TTC549 (cell line): Measurements from ENCODE around the gene SEMA3C.
A peak's percentile ranks its signal among the peaks of the same experiment; 100 is the strongest.

Source experiments
- FAIRE-seq: peaks from 2 replicates; lab custom pipeline; 2012; peaks lifted over from hg19 to GRCh38; lab: Jason Lieb, UNC

Gene SEMA3C

DNA sequence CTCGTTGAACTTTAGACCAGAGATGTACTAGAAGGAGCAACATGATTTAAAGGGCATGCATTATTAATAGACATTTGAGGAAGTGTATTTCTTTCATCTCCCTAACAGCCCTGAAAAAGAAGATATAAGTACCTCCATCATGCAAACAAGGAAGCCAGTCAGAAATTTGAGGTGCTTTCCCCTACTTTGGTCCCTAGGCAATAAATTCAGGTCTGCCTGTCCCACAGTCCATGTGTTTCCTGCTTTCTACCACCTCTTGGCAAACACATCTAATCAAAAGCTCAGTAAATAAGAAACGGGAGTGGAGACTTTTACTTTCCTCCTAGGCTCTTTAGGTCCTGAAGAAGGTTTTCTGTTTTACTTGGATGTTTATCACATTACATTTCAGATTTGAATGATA, 5.2 kb upstream of the SEMA3C start:
- no peak for FAIRE-seq

DNA sequence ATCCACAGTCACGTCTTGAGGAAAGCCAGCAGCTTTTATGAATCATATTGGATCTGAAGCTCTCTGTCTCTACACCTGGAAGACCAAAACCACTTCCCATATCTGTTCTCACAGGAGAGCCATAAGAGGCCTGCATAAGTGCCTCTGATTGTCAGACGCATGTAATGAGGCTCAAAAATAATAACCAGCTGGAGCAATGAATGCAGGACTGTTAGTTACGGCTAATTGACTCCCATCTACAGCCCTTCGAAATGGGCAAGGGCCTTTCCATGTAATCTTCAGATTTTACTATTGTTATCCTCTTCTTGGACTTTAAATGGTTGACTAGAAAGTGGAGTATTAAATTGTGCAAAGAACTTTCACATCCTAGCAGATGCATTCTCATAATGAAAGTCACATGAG, 4.4 kb upstream of the SEMA3C start:
- FAIRE-seq = no peak

DNA sequence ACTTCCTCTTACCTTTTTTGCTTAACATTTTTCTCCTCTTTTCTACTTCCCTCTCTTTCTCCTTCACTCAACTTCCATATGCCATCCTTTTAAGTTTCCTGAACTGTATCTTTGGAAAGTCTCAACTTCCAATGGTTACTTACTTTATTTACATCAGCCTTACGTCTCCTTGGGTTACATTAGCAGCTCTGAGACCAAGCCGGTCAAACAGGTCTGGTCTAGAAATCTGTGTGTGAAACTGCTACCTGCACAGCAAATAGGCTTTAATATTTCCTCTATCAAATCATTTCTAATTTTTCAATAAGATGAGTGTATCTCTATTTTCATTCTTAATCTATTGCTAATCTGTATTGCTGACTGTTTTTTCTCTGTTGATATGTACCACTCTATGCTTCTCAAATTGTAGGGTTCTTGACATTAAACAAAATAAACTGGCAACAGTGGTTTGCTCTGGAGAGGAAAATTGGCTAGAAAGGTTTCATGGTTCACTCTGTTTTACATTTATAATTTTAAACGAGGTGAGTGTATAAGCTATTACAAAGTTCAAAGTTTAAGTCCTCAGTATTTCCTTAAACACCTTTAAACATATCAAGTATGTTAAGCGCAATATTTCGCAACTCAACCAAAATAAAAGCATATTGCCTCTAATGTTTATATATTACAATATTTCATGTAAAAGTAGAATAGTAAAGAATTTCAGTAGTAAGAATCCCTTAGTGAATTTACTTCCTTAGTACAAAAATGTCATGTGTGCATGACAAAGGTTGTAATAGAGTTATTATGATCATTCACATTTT, 3.6 kb upstream of the SEMA3C start:
- no peak for FAIRE-seq

DNA sequence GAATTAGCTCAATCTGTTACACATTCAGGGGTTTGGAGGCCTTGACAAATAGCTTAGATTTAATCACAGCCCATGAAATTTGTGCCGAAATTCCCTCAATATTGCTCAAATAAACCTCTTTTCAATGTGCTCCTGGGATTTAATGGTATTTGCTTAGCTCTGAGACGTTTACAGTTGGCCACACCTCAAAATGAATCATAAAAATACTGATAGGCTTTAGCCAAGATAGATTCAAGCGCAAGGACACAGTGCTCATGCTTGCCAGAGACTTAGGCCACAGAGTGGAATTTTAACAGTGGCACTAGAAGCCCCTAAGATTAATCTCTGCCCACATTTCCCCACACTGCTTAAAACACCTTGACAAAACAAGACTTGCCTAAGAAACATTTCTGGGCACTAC, 2.3 kb upstream of the SEMA3C start:
- no peak for FAIRE-seq

DNA sequence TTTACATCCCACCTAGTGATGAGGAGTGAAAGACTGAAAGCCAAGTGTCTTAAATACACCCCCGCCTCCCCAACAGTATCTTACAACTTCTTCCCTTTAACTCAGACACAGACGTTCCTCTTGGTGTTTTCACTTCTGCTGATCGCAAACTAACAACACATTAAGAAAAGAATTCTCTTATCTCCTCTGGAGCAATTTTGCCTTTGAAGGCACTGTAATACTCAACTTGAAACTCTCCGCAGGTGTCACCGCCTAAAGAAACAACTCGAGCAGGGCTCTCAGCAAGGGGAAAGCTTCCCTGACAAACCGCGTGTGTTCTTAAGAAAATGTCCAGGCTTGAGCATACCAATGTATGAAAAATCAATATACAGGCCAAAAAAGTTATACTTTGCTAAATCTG, 452 bp downstream of the SEMA3C start:
- no peak for FAIRE-seq

DNA sequence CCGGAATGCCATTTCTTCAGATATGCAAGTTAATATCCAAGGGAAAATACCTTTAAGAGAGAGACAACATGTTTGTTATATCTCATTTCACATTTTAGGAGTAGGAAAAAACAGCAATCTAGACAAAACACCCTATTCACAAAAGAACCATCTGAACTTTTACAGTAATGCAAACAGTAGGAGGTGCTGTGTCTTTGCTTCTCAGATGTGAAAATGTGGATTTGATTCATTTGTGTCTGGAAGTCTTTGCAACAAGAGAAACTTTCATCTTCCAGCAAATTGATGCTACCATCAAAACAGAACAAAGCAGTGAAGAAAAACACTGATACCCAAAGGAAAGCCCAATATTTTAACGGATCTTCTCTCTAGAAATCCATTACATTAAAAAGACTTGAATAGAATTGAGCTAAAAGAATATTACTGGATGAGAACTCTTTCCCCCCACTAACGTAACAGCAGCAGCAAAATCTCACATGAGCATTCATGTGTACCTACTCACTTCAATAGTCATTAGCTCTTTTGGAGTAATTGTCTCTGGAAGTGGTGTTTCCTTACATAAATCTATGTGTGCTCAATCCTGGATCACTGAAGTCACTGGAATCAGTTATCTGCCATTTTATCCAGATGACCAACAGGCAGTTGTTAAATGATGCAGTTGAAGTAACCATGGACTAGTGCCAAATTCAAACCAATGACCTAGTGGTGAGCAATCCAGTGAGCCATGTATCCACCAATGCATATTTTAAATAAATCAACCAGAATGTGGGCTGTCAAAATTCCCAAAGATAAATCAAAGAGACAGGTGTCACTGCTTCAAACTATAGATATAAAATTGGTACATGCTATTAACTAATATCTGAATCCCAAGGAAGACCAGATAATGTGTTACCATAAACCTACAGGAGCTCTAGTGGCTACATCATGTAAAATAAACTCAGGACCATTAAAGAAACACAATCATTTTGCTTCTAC, 1.8 kb downstream of the SEMA3C start:
- peak; percentile 81 for FAIRE-seq

DNA sequence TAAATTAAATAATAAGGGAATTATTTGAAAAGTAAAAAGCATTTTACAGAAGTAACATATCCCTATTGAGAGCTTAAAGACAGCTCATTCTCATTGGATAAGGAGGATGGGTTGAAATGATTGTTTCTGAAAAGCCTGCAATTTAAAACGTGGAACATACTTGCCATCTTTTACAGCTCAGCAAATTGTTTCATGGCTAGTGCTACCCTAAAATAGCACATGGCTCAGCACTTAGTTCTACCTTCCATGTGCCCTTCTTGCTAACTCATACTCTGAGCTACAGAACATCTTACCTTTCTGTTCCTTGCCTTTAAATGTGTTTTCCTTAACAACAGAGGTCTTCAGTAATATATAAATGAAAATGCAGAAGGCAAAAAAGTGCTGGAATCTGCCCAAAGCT, 8.6 kb downstream of the SEMA3C start:
- no peak for FAIRE-seq

DNA sequence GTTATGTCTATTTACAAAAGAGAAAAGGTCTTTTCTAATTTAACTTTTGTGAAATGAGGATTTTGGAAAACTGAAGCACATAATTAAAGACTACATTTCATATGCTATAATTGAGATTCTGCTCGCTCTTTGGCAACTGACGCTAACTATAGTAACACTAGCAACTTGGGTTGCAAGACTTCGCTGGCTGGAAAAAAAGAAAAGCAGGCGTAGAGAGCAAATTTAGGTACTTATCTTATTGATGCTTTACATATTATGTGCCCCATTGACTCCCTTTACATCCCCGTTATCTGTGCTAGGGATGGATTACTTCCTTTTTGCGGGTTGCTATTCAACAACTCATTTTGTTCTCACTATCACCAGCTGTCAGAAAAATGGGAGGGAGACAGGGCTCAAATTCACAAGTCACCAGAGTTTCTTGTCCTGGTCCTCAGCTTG, 10.5 kb downstream of the SEMA3C start:
- FAIRE-seq = no peak

DNA sequence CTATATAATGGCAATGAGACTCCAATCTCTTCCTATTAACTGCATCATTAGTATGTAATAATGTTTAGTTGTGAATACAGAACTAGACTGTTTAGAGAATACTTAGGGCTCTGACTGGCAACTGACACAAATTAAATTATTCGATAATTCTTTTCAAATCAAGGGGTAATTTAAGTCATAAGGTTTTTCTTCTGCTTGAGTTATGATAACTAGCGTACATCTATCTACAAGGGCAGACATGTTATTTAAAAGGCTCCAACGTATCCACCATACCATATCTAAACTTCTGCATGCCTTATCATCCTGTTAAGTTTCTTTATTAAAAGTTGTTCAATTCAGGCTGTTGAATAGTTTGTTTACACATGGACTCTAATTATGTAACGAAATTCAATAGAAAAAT, 11.2 kb downstream of the SEMA3C start:
- no peak for FAIRE-seq

DNA sequence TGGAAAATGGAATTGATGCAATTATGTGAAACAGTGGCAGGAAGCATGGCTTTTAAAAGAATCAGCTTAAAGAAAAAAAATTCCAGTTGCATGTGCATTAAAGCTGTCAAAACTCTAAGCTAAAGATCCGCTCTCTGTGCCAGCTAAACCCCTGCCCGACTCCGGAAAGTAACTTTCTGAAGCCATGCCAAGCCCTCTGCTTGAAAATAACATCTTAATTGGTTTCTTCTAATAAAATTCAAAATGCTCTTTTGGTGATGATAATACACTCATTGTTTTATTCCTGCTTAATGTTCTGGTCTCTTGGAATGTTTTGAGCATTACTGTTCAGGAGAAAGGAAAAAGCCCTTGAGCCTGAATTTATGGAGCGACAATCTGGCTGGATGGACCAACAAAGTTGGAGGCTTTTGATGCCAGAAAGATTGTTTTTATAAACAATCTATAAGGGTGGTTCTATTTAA, 11.7 kb downstream of the SEMA3C start:
- FAIRE-seq = no peak

DNA sequence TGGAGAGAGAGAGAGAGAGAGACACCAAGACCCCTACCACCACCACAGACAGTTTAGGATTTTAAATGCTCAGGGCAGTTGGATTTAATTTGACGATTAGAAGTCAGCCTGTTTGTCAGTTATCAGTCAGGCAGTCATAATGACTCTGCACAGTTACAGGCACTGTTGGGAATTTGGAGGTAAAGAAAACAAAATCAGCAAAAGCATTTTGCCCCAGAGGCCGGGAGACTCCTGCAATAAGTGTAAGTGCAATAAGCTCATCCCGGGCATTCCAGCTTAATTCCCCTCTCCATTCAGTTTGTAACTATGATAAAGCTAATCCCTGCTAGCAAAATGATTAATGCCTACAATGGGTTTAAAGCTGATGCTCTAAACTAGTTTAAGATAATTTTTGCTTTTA, 13.5 kb downstream of the SEMA3C start:
- no peak for FAIRE-seq

DNA sequence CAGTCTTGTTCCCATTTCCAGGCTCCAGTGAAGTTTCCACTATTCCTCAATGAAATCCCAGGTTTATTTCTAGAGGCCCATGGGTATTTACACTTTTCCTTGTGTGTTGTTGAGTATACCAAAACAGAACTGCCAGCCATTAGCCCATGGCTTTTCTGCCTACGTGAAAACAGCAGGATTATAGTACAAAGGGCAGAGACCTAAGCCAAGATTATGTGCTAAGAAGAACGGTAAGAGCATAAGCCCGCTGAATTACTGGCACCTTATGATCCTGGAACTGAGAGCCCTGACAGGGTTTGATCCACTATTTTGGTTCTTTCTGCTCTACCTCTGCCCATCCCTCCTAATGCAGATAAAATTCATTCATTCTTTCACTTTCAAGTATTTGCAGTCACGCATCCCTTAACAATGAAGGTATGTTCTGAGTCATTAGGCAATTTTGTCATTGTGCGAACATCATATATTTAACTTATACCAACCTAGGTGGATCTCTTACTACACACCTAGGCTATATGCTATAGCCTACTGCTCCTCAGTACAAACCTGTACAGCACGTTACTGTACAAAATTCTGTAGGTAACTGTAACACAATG, 16.0 kb downstream of the SEMA3C start:
- no peak for FAIRE-seq

DNA sequence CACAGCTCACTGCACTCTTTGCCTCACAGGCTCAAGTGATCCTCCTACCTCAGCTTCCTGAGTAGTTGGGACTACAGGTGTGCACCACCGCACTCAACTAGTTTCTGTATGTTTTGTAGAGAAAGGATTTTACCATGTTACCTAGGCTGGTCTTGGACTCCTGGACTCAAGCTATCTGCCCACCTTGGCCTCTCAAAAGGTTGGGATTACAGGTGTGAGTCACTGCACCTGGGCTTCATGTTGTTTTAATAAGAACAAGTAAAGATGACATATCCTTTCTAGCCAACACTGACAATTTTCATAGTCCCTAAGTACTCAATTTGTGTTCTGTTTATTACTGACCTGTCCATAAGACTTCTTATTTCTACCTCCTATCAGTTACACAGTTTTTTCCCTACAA, 16.8 kb downstream of the SEMA3C start:
- no peak for FAIRE-seq

DNA sequence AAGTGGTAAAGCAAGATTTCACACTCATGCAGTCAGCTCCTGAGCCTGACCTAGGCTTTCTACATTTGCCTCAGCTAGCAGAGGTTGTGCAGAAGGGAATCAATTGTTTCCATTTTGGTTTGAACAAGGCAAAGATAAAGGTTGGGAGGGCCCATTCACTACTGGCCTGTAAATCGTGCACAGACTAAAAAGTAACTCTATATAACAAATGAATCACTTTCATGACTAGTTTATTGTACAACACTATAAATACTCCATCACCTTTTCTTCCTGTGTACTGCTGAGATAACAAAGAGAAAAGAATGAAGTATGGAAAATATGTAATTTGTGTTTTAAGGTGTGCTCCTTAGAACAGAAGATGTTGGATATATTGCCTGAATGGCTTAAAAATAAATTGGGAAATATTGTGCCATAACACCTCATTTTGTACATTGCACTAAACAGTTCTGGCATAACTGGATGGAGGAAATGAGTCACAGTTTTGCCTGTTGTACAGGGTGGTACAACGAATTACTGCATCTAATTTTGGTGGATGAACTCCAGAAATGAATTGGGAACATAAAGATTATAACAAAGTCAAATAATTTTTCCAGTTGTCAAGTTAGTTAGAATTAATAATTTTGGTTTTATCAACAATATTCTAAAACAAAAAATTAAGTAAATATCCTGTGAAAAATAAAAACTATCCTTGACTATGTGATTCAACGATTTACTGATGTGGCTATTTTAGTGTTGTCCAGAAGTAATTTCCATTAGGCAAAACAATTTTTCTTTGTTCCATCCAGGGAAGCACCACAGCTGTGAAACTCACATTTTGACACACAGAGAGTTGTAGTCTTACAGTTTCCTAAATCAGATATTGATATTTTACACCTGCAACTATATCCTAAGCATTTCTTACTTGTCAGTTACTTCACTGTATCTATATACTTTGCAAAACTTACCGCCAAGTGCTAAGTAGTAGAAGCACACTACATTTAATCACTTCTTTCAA, 18.0 kb downstream of the SEMA3C start:
- FAIRE-seq = no peak

DNA sequence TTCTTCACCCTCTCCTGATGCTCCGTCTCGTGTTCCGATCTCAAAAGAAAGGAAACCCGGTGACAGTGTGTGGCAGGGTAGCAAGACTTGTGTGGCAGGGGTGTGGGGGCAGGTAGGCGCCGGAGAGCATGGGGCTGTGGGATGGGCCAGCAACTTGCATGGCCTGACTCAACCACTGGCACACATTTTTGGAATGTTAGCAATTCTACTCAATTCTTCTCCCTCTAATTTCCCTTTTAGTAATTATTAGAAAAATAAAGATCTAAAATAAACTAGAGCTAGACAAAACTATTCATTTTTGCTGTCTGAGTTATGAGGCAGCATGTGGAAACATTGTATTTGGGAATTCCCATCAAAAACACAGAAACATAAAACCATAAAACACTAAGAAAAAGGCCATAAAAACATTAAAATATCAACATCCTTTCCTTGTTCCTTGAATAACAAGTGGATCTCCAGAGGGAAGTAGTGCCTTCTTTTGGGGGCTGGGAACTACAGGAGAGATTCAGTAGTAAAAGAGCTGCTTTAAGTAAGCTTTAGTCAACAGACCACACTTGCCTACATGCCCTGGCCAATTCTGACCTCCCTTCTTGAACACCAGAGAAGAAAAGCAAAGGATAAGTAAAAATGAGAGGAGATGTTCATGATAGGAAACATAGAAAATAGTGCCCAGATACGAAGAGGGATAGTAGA, 21.8 kb downstream of the SEMA3C start:
- FAIRE-seq = no peak

DNA sequence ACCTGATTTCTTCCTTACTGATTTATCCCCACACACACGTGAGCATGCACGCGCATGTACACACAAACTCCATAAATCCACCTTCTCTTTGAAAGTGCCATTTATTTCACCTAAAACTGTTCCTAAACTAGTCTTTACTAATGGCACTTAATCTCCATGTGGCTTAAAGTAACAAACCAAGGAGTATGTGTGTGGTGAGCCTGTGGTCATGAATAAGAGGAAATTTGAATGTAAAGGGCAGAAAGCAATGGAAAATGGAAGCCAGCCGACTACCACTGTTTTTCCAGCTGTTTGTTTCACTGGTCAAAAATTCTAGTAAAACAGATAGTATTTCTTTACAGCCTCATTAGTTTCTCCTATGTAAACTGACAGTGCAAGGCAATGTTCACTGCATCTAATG, 23.8 kb downstream of the SEMA3C start:
- FAIRE-seq = no peak

DNA sequence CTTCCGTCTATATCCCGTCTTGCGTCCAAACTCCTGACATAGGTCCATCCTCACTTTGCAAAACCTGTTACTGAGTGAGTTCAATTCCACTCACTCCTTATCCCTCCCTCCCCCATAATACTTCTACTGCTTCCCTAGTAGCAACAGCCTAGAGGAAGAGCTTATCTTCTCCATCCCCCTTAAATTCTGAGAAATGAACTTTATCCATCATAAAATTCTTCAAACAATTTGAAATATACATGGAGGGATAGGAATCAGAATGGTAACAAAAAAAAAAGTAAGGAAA, 27.6 kb downstream of the SEMA3C start:
- FAIRE-seq = no peak

DNA sequence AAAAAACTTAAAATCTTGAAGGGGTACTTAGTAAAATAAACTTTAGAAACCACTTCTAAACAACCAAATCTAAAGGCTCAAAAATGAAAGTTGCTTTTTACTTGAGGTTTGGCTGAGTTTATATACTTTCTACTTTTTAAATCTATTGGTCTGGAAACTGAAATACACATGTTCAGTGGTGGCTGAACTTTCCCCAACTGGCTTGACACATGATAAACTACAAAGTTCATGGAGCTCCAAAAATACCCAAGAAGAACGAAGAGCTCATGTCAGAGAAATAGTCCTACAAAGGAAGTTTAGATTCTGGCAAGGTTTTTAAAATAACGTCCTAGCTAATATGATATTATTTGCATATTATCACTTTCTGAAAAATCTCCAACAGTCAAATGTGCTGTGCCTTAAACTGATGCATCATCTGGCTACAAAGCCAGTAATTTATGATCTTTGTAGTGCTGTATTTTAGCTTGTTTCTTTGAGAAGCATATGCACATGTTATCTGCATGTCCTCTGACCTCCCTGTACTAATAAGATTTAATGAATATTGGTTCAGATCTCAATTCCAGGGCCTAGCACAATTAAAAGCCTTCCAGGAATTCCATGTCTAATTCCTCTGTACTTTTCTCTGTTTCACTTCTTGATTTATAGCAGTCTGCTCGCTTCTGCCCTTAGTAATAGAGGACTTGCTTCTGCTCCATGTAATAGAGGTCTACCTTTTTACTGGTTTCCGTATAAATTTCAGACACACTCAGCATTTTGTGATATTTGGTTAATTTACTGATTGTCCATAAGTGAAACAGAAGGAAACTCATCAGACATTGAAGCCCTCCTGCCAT, 28.2 kb downstream of the SEMA3C start:
- FAIRE-seq = no peak

DNA sequence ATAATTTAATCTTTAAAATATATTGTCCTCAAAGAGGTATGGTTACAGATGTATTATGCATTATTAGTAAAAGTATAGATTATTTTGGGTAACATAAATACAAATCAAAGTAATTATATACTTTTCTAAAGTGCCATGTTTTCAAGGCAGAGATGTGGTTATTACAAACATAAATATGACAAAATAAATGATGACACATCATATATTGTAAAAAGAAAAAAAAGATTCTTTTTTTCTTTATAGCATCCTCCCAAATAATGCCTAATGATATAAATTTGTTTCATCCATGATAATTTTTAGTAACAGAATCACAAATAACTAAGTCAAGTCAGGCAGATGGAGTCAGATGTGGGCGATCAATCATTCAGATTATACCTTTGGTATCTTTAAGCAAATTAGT, 29.3 kb downstream of the SEMA3C start:
- FAIRE-seq = peak; percentile 64

DNA sequence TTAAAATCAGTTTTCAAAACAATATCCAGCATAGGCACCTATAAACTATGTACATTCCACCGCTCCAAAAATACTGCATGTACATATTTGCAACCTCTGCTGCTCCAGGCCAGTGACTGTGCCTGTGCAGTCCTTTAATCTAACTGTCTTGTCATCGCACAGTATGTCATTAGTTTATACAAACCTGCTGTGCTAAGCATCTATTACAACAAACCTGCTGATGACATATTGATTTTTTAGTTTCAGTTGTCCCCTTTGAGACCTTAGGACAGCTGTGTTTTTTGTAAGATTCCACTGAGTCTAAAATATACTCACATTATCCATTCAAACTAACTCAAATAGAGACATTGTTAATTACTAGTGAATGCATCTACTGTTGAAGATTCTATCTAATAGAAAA, 33.1 kb downstream of the SEMA3C start:
- no peak for FAIRE-seq
